HG02678 (cell line): ENCODE data around the gene RASAL2.
"Not testable (repeated sequence)": the region's sequence is repeated elsewhere in the genome, so short reads cannot be mapped to it uniquely, and the experiment has no call there.

Source experiments
- ATAC-seq: cut with Tn5 transposase; IDR thresholded peaks from one replicate; pipeline ENCODE4 v1.9.1; 2021; ENCODE audit warnings: mild to moderate bottlenecking, moderate library complexity; ENCODE audit not compliant: unreplicated experiment

The RASAL2 gene

DNA sequence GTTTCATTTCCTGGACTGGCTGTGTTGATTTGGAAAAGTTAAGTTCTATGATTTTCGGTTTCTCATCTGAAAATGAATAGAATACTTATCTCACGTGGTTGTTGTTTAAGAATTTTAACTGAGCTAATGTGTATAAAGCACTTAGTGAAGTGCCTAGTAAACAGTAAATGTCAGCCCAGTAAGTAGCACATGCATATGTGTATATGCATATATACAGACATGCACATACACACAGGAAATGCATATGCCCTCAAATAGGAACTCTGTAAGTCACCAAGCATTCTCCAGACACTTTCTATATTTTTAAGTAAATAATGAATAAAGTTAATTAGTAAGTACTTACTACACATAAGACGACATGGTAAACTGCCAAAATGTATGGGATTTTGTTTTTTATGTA is 274.3 kb downstream of the RASAL2 start:
- ATAC-seq = no peak

DNA sequence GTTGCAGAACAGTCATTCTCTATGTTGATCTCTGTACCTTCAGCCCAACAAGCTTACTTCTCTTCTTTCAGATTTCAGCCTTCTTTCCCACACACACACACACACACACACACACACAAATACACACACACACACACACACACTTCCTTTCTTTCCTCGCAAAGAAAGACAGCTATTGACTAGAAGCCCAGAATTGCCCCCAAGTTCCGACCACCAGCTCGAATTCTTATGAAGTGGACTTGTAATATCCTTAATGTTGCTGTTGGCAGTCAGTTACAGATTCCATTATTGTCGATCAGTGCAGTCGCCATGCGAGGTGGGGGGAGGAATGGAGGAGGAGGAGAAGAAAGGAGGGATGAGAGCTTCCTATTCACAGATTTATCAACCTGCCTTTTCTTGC is 277.3 kb downstream of the RASAL2 start:
- ATAC-seq = no peak

DNA sequence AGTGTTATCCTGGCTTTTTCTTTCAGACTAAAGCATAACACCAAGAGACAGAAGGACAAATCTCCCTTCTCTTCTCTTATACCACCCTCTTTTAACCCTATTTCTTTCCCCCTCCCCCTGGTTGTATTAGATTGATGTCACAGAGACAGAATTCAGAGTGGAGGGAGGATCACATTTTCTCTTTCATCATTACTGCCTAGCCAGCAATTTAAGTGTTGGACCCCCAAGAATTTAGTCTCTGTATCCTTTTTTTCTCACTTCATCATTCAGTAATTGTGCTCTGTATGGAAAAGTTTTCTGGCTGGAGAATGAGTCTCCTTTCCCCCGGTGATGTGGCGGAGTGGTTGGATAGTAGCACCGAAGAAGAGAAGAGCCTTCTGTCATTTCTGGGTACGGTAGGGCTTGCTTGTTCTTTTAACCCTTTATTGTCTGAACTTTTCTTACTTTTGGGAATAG is 278.1 kb downstream of the RASAL2 start:
- ATAC-seq = no peak

DNA sequence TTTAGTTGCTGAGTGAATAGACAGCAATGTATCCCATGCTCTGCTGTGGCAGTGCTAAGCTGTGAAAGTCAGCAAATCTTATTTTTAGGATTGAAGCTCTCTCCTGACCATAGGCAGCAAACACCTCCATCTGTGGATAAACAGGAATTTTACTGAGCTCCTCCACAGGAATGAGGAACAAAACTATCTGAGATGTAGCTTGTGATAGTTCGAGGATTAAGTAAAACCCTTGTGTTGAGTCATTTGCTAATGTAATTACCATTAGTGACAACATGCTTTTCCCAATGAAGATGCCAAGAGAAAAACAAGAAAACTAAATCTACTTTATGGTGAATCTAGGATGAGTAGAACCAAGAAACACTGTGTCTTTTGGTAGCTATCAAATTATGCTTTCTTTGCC is 280.1 kb downstream of the RASAL2 start:
- ATAC-seq = no peak

DNA sequence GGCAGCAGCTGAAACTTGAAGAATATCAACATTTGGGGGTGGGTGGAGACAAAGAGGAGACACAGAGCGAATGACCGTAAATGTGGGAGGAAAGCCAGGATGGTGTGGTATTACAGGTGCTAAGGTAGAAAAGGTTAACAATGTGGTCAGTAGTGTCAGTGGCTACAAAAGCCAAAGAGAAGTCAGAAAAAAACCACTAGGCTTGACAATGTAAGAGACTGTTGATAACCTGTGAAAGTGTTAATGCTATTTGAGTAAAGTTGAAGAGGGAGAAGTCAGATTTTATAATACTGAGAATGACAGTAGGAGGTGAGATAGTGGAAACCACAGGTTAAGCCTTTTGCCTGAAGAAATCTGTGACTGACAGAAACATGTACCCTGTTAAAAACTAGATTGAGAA is 282.1 kb downstream of the RASAL2 start:
- ATAC-seq = no peak

DNA sequence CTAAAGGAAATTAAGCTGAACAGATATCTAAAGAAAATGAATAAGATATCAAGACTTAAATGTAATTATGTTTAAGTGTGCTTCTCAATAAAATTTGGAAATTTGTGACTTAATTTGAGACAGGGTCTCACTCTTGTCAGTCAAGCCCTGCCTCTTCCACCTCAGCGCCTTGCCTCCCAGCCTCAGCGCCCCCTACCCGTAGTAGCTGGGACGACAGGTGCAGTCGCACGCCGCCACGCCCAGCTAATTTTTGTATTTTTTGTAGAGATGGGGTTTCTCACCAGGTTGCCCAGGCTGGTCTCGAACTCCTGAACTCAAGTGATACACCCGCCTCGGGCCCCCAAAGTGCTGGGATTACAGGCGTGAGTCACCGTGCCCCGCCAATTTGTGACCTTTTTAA is 285.9 kb downstream of the RASAL2 start:
- ATAC-seq = no peak

DNA sequence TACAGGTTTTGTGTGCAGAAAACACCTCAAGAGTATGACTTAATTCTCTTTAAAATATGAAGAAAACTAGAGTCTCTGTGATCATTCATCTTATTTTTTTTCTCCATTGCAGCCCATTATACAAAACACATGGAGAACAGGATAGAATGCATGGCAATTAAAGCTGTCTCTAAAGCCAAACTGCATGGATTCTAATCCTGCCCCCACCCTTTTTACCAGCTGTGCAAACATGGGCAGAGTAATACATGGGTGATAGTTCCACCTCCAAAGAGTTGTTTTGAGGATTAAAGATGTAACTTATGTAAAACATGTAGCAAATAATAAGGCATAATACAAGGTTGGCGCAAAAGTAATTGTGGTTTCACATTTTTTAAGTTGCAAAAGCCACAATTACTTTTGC is 288.5 kb downstream of the RASAL2 start:
- ATAC-seq = no peak

DNA sequence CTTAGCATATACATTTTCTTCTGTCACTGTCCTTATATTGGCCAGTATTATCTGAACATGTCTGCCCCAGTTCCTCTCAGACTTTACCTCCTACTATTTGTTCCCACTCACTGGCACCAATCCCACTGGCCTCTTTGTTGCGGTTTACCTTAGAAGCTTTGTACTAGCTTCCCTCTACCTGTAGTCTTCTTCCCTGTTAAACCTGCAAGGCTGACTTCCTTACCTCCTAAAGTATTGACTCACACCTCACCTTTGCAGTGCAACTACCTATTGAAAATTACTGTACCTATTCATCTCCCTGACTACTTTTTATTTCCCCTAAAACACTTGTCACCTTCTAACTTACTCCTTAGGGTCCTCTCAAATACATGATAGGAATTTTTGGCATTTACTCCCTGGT is 291.8 kb downstream of the RASAL2 start:
- no peak for ATAC-seq

DNA sequence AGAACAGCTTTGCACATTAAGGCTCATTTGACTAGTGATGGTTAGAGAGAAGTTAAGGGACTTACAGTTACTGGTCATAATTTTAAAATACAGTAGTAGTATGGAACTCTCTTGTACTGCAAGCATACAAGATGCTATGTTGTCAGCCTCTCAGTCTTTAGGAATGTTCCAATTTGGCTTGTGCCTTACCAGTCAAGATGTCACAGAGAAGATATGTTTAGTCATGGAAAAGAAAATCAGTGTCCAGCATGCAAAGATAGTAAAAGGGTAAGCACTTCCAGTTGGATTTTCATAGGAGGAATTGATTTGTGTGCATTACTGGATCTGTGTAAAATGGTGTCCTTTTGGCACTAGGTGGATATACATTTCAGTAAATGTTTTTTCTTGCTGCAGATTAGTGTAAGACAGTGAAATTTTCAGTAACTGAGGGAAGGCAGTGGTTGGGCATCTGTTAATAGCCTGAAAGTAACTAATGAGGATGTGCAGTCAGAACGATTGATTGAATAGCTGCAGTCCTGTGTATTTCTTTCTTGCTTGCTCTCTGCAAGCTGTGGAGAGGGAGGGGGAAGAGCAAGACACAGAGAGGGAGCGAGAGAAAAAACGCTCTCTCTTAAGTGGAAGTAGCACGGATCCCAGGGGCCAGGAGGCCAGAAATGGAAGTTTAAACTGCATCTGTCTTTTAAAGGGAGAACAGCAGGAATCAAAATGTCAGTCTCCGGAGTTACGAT is 294.7 kb downstream of the RASAL2 start:
- no peak for ATAC-seq

DNA sequence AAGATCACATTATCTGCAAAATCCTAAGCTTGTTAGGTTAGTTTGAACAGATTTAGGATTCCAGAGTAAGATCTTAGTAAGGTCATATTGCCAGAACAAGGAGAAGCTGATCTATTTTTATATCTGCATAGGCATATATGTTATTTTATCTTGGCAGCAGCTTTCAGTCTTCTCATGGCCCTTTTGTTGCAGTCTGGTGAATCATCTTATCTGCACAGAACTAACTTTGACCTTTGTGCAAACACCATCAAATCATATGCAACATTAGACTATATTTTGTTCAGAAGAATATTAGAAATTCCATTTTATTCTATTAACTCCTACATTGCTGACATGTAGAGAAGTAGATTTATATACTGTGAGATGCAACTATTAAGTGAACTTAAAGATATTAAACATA is 295.5 kb downstream of the RASAL2 start:
- no peak for ATAC-seq

DNA sequence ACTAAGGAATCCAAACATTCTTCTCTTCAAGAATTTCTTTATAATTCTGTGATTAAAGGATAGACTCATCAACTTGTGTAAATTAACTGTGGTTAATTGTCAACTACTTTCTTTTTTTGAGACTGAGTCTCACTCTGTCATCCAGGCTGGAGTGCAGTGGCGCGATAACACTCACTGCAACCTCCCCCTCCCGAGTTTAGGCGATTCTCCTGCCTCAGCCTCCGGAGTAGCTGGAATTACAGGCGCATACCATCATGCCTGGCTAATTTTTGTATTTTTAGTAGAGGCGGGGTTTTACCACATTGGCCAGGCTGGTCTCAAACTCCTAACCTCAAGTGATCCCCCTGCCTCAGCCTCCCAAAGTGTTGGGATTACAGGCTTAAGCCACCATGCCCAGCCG is 296.4 kb downstream of the RASAL2 start:
- not testable (repeated sequence) for ATAC-seq

DNA sequence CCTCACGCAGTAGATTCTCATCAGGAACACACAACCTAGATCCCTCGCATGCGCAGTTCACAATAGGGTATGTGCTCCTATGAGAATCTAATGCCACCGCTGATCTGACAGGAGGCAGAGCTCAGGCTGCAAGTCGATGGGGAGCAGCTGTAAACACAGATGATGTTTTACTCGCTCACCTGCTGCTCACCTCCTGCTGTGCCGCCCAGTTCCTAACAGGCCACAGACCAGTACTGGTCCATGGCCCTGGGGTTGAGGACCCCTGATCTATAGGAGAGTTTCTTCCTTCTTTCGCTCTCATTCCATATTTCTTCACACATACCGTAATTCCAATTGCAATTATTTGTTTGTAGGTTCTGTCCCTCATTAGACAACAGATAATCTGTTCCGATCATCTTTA is 299.5 kb downstream of the RASAL2 start:
- no peak for ATAC-seq

DNA sequence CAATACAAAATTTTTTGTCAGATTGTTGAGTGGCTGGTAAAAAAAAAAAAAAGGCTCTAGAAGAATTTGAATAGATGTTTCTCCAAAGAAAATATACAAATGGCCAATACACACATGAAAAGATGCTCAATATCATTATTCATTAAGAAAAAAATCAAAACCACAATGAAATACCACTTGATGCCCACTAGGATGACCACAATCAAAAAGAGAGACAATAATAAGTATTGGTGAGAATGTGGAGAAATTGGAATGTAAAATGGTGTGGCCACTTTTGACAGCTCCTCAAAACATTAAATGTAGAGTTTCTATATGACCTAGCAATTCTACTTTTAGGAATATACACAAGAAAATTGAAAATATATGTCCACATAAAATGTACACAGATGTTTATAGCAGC is 302.9 kb downstream of the RASAL2 start:
- ATAC-seq = no peak

DNA sequence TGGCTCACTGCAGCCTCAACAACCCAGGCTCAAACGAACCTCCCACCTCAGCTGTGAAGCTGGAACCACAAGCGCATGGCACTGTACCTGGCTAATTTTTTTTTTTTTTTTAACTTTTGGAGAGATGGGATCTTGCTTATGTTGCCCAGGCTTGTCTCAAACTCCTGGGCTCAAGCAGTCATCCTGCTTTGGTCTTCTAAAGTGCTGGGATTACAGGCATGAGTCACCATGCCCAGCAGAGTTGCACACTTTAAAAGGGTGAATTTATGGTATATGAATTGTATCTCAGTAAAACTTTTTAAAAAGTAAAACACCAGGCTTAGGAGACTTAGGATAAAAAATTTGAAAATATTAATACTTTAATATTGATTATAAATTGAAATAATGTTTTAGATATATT is 303.8 kb downstream of the RASAL2 start:
- ATAC-seq = no peak

DNA sequence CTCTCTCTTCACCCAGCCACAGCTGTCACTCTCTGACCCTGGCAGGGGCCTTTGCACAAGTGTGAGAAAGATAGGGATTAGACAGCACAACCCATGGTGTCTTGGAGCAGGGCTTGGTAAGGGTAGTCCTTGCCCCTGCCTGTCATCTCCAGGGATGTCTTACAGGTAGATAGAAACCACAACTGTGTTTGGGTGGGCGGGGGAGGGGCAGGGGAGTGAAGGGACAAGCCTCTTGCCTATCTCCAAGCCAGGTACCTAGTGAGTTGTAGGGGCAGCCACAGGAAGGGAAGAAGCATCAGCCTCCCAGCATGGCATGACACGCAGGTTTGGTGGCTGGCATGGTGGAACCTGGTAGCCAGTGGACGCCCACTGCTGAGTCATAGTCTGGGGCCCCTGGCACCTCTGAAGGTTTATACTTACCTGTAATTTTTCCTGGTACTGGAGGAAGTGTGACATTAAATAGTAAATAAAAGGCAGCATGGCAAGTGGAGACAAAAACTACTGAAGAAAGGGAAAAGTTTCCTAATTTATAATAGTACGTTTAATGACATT is 305.3 kb downstream of the RASAL2 start:
- ATAC-seq = no peak

DNA sequence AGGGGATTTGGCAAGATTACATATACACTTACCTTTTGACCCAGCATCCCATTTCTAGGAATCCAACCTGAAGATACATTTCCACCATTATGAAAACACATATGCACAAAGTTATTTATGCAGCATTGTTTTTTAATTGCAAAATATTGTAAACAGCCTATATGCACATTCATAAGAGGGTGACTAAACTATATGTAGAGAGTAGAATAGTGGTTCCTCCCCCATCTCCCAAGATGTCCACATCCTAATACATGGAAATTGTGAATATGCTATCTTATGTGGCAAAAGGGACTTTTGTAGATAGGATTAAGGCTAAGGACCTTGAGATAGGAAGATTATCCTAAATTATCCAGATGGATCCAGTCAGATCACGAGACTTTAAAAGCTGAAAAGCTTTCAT is 311.2 kb downstream of the RASAL2 start:
- no peak for ATAC-seq

DNA sequence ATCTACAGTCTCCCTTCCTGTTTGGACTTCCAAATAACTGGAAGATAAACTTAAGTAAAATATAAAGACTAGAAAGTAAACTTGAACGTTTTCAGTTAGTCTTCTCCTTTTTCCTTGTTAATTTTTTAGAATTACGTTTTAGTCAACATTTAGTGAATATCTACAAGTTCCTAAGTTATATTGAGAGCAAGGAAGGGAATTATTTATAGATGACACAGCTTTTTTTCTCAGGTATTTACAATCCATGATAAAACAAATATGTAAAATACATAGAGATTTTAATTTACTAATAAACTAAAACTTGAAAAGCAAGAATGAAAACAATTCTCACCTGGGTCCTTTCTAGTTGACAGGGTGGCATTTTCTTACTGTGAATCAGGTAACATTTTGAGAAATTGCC is 313.3 kb downstream of the RASAL2 start:
- ATAC-seq = no peak

DNA sequence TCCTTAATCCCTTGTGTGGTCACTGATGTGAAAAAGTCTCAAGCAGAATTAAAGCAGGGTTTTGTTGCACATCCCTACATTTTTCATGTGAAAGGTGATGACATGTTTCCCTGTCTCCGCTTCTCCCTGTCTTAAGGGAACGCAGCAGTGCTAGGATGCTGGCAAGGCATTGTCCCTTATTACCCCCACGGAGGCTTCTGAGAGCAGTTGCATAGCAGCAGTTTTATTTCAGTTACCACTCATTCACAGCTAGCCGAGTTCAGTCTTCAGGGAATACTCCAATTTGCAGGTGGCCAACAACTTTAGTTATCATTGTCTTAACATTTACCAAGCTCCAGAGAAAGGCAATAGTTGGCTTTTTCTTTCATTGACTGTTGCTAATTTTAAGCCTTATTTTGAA is 313.8 kb downstream of the RASAL2 start:
- no peak for ATAC-seq

DNA sequence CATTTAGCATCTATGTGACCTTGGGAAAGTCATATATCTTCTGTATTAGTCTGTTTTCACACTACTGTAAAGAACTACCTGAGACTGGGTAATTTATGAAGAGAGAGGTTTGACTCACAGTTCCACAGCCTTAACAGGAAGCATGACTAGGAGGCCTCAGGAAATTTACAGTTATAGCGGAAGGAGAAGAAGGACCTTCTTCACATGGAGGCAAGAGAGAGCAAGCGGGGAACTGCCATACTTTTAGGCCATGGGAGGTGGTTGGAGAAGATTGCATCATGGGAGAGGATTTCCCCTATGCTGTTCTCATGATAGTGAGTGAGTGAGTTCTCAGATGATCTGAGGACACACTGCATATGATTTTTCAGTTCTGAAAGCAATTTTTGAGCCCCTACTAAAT is 315.0 kb downstream of the RASAL2 start:
- no peak for ATAC-seq

DNA sequence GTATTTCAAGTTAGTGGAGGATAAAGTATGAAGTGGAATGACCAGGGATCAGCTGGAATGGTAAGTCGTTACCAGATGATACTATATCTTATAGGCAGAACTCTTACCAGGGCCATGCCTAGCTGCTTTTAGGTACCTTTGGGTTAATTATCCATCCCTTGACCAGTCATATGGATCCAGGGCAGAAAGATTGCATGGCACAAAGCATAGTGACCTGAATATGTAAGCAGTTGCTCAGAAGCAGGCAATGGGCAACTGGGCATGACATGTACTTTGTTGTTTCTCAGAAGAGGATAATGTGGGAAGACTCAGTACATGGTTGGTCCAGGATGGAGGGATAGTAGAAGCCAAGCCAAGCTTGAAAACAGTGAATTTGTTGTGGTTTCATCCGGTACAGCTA is 315.6 kb downstream of the RASAL2 start:
- ATAC-seq = no peak

DNA sequence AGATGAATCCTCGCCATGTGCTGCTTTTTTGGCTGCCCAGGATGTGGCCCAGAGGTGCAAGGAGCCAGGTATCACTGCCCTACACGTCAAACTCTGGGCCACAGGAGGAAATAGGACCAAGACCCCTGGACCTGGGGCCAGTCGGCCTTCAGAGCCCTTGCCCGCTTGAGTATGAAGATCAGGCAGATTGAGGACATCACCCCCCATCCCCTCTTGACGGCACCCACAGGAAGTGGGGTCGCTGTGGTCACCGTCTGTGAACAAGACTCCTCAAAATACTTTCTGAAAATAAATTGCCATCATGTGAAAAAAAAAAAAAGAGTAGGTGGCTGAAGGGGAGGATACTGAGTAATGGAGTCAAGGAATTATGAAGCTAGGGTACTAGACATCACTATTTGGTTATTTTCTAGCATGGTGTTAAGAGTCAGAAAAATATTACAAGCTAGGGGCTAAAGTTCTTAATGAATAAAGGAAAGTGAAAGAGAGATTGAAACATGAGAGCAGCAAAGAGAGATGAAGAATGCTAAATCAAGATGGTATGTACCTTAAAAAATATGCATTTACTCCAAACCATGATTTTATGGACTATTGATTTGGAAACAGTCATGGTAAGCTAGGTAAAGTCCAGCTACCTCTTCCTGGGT is 318.0 kb downstream of the RASAL2 start:
- ATAC-seq = peak; percentile 71

DNA sequence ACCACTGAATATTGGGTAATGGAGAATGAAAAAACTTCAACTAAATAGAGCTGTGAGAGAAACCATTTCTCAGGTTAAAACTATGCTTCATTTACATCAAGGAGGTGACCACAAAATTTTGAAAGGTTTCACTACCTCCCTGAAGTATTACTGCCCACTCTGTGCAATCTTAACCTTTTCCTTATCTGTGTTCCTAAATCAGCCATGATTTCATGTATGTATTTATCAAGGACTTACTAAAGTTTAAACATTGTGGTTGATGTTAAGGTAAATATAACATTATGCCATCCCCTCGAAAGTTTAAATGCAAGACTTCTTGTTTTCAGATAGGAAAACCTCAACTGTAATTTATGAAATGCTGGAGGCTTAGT is 318.5 kb downstream of the RASAL2 start:
- peak; percentile 87 for ATAC-seq

DNA sequence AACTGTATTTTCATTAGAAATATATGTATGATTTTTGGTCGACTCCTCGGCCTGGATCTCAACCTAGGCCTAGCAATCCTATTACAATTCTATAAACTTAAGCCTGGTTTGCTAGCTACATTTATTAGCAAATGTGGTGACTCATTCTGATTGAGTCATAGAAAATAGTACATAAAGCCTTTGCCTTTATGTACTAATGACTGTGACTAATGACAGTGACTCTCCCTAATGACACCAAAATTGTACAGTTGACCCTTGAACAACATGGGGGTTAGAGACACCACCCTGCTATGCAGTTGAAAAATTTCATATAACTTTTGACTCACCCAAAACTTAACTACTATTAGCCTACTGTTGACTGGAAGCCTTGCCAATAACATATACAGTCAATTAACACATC is 324.0 kb downstream of the RASAL2 start:
- ATAC-seq = no peak
